ENCODE results near the gene IPPK.
"Not testable (repeated sequence)": the region's sequence is repeated elsewhere in the genome, so short reads cannot be mapped to it uniquely, and the experiment has no call there.

Gene IPPK

DNA sequence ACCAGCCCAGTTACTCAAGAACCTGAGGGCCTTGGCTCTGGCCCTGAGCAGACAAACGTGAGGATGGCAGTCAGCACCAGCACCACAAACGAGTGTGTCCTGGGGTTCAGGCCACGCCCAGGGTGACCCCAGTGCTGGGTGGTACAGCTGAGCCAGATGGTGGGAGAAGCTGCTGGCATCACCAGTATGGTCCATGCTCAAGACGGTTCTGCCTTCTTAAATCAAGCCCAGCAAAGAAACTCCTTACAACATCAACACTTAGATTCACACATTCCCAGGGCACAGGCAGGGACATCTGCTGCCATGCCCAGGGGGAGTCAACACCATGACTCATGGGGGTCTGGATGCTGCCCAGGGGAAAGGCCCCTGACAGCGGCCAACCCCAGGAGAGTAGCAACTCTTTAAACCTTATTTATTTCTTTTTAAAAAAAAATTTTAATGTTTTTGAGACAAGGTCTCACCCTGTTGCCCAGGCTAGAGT lies 31.3 kb downstream of the IPPK start:
- no peak for DNase-seq (ENCODE audit: low read depth, low spot score)

DNA sequence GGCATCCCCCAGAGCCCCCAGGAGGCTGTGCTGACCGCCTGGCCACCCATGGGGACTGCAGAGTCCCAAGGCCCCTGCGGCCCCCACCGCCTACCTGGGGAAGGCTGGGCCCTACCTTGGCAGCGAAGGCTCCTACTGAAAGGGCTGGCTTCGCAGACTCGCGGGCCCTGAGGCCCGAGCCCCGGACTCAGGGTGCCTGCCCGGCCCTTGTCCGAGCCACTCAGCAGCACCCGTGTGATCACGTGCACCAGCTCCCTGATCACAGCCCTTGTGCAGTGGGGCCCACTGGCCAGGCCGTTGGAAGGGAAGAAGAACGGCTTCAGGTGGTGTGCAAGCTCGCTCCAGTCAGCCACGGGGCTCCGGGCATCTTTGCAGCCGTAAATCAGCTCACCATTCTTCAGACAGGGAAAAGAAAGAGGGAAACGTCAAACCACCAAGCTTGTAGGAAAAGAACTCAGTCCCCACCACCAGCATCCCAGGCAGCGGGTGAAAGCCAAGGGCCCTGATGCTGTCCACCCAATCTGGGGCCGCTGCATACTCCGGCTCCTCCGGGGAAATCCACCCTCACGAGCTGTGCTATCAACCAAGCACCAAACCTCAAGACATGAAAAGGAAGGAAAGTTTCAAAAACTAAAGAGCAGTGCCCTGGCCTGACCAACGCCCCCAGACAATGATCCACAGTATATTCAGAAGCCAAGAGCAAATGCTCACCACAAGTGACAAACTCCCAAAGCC lies 31.9 kb downstream of the IPPK start:
- no peak for DNase-seq (ENCODE audit: low read depth, low spot score)

DNA sequence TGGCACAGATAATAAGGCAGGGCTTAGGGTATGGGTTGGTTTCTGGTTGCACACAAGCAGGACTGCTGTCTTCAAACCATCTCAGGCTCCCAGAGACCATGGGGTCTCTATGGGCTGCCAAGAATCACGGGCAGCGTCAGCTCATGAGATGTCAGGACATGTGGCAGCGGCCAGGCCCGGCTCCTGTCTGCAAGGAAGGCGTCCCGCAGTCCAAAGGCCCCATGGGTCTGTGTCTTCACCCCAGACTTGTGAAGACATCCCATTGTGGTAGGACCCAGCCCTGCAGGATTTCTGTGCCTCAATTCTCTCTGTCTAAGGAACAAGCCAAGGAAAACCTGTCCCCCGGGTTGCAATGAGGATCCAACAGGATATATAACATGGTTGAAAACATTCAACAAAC lies 32.6 kb downstream of the IPPK start:
- no peak for DNase-seq (ENCODE audit: low read depth, low spot score)

DNA sequence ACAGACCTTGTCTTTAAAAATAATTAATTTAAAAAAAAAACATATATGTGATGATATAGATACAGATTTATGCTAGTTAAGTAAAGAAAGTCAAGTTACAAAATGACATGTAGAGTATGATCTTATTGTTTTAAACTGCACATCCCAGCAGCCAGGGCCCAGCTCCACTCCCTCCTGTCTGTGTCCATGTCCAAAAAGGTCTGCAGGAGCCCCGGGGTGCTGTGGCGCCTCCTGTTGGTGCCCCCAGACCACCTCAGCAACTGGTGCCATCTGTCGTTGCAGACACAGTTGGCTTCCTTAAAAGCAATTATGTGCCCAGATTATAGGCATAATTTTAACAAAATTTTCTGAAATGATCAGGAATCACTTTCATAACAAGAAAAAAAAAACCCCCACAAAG lies 33.3 kb downstream of the IPPK start:
- DNase-seq (ENCODE audit: low read depth, low spot score), result no peak

DNA sequence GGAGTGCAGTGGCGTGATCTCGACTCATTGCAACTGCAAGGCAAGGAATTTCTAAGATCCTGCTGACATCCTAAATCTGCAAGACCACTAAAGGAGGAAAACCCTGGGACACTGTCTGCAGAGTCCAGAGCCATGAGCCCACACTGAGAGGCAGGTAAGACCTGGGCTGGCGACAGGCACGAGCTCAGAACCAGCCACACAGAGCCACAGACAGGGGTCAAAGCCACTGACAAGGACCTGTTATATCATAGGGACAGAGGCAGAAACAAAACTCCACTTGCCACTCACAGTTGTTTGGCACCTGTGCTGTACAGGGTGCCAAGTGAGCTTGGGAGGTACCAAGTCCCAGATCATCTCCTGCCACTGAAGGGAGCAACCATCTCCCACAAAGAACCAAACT lies 34.2 kb downstream of the IPPK start:
- DNase-seq (ENCODE audit: low read depth, low spot score), result no peak

DNA sequence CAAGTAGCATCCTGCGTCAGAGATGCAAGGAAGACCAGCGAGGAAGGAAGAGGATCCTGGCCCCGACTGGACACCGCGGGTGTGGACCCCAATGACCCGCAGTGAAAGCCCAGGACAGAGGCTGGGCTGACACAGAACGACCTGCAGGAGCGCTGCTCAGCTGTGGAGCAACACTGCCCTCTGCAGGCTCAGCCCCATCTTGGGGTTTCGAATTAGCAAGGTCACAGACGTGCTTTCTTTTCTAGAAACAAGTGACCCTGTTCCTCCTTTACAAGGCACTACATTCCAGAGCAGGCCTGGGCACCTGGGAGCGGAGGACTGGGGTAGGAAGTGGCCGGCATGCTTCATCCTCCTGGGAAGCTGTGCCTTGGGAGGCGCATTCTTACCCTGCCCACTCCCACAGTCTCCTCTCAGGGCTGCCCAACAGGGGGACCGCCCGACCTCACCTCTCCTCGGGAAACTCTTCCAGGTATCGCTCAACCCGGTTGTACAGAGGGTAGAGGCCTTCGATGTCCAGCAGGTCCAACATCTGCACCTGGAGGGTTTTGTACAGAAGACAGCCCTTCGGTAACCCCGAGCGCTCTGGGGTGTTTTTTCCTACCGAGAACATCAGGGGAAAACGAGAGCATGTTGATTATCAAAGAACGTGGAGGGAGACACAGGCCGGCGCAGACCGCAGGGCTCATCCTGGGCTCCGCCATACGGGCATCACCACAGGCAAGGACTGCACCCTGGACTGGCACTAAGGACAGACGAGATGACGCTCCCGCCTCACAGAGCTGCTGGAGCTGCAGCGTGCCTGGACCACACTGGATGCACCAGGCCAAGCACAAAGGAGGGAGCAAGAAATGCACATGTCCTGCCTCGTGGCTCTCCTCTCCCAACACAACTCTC lies 35.0 kb downstream of the IPPK start:
- no peak for DNase-seq (ENCODE audit: low read depth, low spot score)

DNA sequence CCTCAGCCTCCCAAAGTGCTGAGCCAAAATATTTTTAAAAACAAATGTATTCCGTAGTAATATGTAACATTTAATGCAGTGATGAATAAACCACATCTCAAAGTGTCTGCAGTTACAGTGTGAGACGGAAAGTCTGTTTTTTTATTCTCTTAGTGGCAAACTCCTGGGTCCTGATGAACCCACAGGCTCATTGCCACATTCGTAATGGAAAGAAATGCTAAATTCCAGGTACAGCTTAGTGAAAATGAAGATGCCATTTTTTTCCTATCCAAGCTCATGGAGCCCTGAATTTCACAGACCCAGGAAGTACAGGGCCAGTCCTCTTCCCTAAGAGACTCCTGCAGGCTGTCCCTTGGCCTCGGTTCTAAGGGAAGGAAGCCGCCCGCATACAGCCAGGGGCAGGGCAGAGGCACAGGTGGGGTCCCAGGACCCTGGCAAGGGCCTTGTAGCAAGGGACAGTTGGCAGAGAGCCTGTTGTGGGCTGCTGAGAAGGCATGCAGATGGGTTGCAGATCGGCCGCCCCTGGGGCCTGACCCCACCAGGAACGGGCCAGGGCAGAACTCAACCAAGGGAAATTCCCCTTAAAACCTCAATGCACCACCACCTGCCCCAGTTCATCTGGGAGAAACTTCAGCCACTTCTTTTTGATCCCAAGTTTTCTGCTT lies 36.2 kb downstream of the IPPK start:
- no peak for DNase-seq (ENCODE audit: low read depth, low spot score)

DNA sequence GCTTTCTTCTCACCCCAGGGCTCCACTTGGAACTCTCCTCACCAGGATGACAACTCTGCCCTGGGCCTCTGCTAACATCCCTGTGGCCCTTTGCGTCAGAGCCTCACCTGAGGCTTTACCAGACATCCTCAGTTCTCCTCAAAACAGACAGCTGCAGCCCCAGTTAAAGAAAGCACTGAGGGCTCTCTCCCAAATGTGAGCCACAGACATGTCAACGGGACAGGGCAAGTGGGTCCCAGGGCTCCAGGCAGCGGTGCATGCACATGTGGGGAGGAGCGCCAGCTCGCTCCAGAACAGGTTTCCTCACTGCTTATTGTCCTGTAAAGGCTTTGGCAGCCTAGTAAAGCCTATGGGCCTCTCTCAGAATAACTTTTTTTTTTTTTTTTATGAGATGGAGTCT lies 37.3 kb downstream of the IPPK start:
- DNase-seq (ENCODE audit: low read depth, low spot score), result no peak

DNA sequence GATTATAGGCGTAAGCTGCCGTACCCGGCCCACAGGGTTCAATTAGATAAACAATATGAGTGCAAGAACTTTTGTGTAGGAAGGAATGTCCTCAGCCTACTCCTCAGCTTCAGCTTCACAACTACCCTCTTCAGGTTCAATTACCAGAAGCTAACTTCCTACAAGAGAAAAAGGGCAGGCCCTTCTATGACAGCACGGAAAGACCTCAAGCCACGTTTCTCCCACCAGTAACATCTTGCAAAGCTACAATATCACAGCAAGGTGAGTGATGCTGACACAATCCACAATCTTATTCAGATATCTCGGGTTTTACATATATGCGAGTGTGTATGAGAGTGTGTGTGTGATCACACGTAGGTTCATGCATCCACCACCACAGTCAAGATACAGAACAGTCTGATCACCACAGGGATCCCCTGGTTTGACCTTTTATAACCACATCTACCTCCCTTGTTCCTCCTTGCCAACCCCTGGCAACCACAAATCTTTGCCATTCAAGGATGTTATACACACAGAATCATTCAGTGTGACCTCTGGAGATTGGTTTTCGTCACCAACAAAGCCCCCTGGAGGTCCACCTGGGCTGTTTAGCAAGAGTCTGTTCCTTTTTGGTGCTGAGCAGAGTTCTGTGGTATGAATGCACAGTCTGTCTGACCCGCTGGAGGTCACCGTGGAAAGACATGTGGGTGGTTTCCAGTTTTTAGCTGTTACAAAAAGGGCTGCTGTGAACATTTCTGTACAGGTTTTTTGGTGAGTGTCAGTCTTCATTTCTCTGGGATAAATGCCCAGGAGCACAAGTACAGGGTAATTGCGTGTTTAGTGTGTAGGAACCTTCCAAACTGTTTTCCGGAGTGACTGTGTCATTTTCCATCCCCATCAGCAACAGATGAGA lies 38.2 kb downstream of the IPPK start:
- DNase-seq (ENCODE audit: low read depth, low spot score), result no peak

DNA sequence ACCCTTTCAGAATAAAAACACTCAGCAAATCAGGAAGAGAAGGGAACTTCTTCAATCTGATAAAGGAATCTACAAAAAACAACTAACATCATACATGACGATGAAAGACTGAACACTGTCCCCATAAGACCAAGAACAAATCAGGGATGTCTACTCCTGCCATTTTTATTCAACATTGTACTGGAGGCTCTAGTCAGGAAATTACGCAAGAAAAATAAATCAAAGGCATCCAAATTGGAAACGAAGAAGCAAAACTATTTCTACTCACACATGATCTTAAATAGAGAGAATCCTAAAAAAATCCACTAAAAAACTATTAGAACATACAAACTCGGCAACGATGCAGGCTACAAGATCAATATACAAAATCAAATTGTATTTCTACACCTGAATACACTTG lies 42.3 kb downstream of the IPPK start:
- no peak for DNase-seq (ENCODE audit: low read depth, low spot score)

DNA sequence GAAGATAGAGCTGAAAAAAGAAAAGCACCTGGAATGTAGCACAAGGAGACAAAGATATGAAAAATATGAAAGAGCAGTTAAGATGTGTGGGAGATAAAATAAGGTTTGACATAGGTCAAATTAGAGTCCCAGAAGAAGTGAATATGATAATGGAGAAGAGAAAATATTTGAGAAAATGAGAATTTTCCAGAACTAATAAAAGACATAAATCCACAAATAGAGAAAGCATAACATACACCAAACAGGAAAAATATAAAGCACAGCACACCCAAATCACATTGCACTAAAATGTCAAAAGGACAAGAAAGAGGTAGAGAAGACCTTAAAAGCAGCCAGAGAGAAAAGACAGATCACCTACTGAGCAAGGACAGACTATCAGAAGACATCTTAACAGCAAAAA lies 43.4 kb downstream of the IPPK start:
- DNase-seq (ENCODE audit: low read depth, low spot score), result no peak

DNA sequence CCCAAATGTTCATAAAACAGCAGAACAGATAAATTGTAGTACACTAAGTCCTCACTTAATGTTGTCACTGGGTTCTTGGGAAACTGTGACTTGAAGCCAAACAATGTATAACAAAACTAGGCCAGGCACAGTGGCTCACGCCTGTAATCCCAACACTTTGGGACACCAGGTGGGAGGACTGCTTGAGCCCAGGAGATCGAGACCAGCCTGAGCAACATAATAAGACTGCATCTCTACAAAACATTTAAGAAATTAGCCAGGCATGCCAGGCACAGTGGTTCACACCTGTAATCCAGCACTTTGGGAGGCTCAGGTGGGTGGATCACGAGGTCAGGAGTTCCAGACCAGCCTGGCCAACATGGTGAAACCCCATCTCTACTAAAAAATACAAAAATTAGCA lies 46.0 kb downstream of the IPPK start:
- DNase-seq (ENCODE audit: low read depth, low spot score), result not testable (repeated sequence)

DNA sequence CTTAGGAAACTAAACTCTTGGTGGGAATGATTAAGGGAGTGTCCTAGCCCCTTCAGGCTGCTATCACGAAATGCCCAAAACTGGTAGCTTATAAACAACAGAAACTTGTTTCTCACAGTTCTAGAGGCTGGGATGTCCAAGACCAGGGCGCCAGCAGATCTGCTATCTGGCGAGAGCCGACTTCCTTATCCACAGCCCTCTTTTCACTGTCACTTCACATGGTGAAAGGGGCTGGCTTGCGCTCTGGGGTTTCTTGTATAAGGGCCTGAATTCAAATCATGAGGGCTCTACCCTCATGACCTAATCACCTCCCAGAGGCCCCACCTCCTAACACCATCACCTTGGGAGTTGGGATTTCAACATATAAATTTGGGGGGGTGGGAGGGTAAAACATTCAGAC lies 49.1 kb downstream of the IPPK start:
- DNase-seq (ENCODE audit: low read depth, low spot score), result no peak

DNA sequence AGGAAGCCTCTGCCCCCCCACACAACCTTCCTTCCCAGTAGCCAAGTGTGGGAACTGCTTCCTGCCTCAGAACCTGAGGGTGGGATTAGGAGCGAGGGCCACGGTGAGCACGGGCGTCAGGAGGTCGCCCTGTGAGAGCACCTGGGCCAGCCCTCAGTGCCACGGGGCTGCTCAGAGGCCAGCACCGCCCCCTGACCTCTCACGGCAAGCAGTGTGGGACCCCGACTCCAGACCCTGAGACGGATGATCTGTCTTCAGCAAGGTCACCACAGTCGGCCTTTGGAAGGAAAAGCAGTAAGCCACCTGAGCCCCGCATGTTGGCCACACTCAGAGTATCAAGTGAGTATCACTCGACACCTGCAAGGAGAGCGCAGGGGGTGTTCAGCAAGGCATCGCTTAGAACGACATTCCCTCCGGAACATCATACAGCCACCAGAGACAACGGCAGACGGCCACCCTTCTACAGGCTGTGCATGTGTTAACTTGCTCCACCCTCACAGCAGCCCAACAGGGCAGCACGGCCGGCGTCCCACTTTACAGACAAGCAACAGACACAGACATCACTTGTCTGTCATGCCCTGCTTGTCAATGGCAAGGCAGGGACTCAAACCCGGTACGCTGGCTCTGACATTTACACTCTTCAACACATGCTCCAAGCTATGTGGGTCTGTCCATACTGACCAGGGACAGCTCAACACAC lies 50.2 kb downstream of the IPPK start:
- DNase-seq (ENCODE audit: low read depth, low spot score), result no peak

DNA sequence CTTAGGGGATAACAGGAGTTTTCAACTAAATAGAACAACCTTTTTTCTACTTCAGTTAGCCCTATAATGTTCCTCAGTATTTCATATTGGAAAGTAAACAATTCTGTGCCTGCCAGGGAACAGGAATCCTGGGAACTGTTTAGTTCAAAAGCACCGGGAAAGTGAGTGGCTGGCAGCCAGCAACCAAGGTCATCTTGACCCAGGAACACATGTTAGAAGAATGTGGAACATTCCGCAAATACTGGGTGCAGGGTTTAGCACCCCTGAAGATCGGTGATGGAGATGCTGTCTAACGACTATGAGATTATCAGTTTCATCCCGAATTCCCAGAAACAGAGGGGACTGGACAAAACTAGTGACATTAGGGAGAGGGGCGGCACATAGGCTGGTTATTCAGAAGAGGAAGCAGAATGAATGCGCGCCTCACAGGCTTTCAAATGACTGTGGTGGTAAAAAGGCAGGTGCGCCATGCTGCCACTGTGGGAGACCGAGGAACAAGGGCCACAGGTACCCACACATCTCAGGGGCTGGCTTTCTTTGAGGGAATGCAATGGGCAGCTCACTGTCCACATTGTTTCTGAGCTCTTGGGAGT lies 51.2 kb downstream of the IPPK start:
- no peak for DNase-seq (ENCODE audit: low read depth, low spot score)

DNA sequence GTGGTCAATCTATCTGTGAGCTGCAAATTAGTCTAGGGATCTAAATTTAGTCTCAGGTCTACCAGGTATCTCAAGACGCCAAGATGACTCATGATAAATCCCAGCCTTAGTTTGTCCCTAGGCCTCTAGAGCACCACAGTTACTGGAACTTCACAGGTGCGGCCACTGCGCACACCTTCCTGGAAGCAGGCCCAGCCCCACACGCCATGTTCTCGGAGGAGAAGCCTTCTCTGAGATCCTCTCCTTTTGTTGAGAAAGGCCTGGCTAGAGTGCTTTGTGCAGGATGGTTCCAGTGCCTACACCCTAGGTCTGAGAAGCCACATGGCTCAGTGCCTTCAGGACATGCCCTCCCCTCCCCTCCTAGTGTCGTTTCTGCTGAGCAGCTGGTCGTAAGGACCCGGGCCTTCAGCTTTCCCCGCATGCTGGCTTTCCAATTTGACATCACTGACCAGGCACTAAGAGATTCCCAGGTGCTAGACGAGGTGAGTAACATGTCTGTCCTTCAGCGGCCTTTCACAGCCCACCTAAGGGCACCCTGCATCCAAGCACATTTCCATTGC lies 51.9 kb downstream of the IPPK start:
- DNase-seq (ENCODE audit: low read depth, low spot score), result no peak

DNA sequence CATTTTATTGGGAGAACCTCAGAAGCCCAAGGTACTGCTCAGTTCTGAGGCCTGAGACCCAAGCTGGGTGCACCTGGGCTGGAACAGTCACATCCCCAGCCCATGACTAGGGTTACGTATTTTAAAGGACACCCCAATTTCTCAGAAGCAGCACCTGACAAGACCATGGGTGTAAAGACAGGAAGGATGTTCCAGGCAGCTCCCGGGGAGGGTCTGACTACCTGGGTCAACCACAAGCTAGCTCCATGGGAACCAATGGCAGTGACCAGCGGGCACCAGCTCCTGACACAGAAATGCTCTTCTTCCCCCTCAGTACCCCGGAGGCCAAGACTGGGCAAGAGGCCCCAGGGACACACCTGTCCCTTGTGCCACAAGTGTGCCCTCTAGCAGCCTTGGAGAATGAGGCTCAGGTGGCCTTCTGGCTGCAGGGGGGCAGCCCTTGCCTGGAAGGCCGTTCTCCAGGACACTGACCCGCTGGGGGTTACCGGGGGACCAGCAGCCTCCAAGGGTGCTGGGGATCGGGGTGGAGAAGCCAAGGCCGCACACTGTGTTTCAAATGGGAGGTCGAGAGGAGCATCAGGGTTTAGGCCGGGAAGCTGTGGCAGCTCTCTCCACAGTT lies 52.6 kb downstream of the IPPK start:
- DNase-seq (ENCODE audit: low read depth, low spot score), result no peak

DNA sequence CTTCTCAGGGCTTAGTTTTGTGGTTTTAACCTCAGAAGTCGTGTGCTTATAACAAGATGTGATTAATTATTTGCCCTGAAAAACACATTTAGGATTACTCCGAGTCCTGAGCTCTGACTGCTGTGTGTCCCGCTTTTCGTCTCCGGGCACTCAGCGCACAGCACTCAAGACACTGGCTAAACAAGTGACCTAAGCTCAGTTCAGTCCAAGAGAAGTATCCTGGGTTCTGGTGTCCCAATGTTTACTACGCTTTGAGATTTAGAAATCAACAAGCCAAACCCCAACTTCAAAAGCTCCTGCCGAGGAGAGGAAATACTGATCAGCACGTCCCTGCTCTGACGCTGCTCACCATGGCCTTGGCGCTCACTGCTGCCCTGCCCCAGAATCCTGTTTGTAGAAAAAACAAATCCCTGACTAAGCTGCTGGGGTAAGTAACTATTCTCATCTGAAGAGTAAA lies 53.2 kb downstream of the IPPK start:
- DNase-seq (ENCODE audit: low read depth, low spot score), result no peak

DNA sequence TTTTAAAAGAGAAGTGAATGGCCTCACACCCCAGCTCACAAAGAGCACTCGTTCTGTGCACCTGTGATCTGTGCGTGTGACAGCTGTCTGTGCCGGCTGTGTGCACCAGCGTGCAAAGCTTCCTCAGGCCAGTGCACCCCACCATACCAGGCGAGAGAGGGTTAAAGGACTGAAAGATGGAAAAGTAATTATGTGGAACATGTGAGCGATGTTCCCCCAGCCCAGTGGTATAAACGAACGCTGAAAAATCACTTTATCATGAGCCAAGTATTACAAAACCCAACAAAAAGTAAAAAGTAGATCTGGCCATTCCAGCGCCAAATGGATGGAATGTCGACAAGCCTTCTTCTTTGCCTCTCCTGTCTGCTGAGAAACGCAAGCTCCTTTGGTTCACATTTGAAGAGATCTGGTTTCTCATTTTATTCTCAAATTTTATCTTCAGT lies 53.7 kb downstream of the IPPK start:
- DNase-seq (ENCODE audit: low read depth, low spot score), result no peak
